HG03039 (cell line): ENCODE data around the gene HPN.
"Not testable (repeated sequence)": the region's sequence is repeated elsewhere in the genome, so short reads cannot be mapped to it uniquely, and the experiment has no call there.

Source experiments
- ATAC-seq: cut with Tn5 transposase; IDR thresholded peaks from one replicate; pipeline ENCODE4 v1.9.1; 2021; ENCODE audit warnings: mild to moderate bottlenecking, moderate library complexity; ENCODE audit not compliant: unreplicated experiment

Gene HPN

DNA sequence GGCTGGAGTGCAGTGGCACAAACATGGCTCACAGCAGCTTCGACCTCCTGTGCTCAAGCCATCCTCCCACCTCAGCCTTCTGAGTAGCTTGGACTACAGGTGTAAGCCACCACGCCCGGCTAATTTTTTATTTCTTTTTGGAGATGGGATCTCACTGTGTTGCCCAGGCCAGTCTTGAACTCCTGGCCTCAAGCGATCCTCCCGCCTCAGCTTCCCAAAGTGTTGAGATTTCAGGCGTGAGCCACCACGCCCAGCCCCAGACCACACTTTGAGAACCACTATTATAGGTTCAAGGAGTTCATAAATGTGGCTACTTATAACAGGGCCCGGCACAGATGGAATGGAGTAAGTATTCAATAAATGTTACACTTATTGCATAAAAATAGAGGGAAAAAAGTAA lies 14.5 kb upstream of the HPN start:
- no peak for ATAC-seq

GRCh38 chr19:35027851-35028599 lies 13.5 kb upstream of the HPN start:
- ATAC-seq: no peak

- ATAC-seq: not testable (repeated sequence)
These were observed 13.0 kb upstream of the HPN start for GRCh38 chr19:35028600-35028885.

DNA sequence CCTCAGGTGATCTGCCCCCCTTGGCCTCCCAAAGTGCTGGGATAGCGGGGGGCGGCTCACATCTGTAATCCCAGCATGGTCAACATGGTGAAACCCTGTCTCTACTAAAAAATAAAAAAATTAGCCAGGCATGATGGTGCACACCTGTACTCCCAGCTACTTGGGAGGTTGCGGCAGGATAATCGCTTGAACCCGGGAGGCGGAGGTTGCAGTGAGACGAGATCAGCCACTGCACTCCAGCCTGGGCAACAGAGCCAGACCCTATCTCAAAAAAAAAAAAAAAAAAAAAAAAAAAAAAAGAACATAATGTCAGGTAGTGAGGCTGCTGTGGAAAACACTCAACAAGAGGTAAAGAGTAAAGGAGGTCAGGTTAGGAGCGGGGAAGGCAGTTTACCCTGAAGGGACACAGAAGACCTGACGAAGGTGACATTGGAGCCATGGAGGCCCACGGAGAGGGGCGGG lies 12.2 kb upstream of the HPN start:
- not testable (repeated sequence) for ATAC-seq

DNA sequence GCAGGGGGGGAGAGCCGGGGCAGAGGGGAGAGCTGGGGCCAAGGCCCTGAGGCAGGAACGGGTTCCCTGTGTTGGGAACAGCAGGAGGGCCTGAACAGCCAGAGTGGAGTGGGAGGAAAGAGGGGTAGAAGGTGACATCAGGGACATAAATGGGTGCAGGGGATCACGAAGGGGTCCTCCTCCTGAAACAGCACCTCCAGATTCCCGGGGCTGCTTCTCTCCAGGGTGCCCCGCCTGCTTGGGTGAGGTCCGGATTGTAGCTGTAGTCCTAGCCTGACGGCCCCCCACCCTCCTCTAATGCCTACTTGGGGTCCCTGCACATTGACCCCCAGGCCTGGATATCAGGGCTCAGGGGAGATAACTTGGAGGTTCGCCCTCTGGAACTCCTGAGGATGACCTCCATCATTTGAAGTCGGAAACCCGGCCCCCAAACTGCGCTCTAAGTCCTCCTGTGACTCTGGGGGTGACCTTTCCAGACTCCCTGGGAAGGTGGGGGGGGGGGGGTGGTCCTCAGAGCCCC lies 11.7 kb upstream of the HPN start:
- ATAC-seq: no peak

DNA sequence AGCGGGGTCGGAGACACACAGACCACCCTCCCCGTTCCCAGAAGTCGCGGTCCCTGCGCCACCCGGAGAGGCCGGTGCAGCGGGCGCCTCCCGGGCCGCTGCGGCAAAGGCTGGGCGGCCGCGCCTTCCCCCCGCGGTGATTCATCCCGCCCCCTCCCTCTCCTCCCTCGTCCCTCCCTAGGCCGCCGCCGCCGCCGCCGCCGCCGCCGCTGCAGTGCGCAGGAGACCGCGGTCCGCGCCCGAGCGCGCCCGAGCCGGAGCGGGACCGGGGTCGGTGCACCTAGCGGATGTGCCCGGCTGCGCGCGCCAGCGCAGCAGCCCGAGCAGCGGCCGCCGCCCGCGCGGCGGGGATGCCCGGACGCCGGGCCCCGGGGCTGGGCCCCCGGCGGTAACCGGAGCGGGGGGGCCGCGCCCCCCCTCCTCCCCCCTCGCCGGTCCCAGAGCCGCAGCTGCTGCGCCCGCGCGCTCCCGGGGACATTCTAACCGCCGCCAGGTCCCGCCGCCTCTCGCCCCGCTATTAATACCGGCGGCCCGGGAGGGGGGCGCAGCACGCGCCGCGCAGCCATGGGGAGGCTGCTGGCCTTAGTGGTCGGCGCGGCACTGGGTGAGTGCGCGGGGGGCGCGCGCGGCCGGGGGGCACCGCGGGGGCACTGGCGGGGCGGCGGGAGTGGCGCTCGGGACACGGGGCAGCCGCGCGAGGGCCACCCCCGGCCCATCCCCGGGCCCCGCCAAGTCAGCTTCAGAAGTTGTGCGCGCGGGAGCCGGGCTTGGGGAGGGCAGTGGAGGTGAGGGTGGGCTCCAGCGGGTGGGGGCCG lies 11.1 kb upstream of the HPN start, which contains the start of gene SCN1B:
SCN1B (plus strand) TSS at position 214 of the 815 bp plus-strand sequence; CDS start at position 565, 351 bp downstream.
- ATAC-seq: no peak

DNA sequence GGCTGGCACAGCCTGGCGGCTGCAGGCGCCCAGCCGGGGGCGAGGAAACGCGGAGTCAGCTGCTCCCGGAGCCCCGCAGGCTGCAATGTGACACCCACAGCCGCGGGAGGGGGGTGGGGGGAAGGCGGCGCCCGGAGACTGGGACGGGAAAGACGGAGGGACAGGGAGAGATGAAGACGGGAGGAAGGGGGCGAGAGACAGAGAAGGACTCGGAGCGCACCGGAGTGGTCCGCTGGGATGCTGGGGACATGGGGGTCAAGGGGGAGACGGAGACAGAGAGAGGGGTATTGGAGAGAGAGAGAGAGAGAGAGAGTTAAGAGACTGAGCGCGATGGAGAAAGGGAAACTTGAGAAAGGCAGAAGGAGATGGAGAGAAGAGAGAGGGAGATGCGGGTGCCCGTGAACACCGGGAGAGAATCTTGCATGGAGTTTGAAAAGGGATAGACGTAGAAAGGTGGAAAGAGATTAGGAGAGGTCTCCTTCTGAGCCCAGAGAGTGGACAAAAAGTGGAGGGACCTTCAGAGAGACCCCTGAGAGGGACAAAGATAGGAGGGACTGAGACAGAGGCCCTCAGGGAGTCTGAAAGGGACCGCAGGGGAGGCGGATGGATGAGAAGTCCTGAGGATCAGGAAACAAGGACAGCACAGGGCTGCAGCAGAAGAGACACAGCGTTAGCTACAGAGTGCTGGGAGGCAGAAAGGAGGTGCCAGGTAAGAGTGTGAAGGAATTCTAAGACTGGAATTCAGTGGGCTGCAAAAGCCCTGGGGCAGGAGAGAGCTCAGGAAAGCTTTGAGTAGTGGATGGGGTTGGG lies 10.2 kb upstream of the HPN start:
- ATAC-seq: no peak

DNA sequence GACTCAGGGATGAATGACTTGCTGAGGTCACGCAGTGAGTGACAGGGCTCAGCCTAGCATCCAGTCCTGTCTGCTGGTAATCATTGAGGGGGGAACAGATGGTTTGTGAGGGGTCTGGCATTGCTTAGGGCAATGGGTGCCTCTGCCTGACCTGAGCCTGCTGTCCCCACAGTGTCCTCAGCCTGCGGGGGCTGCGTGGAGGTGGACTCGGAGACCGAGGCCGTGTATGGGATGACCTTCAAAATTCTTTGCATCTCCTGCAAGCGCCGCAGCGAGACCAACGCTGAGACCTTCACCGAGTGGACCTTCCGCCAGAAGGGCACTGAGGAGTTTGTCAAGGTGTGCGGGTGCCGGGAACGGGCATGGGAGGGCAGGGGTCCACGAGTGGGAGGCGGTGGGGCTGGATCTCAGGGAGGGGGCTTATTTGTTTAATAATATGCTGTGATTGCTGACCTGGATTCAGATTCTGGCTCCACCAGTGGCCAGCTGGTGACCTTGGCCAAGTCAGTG lies 9.1 kb upstream of the HPN start:
- ATAC-seq: no peak

DNA sequence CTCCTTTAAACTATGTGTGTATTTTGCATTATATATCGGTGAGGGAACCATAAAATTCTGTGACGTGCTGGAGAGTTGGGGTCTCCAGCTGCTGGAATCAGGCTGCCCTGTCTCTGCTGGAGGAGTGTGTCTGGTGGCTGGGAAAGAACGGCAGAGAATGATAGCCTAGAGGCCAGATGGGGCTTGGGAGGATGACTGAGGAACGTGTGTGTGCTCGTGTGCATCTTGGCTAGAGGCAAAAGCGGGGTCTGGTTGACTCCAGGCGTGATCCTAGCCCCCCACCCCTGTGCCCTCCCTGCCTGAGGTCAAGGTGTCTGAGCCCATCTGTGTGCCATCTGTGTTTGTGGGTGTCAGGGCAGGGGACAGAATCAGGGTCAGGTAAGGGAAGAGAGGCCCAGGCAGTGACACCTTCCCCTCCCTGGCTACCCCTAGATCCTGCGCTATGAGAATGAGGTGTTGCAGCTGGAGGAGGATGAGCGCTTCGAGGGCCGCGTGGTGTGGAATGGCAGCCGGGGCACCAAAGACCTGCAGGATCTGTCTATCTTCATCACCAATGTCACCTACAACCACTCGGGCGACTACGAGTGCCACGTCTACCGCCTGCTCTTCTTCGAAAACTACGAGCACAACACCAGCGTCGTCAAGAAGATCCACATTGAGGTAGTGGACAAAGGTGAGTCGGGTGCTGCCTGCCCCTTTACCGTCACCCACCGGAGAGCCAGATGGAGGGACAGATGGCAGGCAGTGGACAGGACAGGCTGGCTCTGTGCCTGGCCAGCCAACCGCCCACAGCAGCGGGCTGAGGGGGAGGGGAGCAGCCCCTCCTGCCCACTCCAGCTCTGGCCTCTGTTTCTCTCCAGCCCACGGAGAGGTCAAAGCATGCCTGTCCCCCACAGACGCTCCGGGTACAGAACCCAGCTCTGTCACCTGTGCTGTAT lies 8.2 kb upstream of the HPN start:
- ATAC-seq: no peak

GRCh38 chr19:35034005-35034502 lies 7.5 kb upstream of the HPN start:
- ATAC-seq: no peak

DNA sequence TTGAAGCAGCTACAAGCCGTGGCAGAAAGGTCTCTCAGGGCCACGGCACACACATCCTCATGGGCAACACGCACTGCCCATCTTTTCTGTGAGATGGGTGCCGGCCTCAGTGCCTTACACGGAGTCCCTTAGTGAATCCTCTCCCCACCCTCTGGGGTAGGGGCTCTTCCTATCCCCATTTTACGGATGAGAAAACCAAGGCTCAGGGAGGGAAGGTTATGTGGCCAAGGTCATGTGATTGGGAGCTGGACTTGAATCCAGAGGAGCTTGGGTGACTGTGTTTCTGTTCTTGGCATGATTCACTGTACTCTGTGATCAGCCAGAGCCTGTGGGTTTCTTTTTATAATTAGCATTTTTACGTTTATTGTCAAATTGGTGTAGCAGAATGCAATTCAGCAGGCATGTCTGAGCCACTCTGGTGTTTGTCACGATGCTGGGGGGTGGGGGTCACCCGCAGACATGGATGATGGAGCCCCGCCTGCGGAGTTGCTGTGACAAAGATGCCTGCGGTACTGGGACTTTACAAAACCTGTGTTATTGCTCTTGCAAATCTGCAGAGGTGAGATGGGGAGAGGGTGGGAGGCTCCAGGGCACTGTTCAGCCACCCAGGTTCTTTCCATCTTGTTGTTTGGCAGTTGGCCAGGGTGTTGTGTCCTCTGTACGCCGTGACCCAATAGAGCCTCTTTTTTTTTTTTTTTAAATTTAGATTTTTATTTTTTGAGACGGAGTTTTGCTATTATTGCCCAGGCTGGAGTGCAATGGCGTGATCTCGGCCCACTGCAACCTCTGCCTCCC lies 6.7 kb upstream of the HPN start:
- ATAC-seq: no peak

DNA sequence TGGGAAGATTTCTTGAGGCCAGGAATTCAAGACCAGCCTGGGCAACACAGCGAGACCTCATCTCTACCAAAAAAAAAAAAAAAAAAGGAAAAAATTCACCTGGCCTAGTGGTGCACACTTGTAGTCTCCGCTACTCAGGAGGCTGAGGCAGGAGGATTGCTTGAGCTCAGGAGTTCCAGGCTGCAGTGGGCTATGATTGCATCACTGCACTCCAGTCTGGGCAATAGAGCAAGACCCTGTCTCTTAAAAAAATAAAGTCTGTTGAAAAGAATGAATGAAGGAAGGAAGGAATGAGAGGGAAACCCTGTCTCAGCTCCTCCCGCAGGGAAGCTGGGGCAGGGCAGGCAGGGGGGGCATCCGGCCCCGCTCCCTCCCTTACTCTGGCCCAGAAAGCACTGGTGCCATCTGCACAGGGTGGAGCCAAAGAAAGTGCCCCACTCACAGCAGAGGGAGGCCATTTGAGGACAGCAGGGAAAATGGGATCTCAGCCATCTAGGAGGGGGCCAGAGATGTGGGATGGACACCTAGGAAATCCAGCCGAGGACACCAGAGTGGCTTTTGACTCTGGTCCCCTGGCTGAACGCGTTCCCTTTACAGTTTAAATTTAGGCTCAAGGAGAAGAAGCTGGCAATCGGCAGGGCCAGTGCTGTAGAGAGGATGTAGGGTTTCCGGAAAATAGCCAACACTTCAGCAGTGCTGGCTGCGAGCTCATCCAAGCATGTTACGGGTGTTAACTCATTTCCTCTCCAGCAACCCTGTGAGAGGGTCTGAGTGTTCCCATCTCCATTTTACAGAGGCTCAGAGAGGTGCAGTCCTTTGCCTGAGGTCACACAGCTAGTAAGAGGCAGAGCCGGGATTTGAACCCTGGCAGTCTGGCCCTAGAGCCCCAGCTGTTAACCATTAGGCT lies 3.6 kb upstream of the HPN start:
- no peak for ATAC-seq

- ATAC-seq: no peak
These were observed 2.7 kb upstream of the HPN start for GRCh38 chr19:35038623-35039512.

- no peak for ATAC-seq
These were observed 1.4 kb upstream of the HPN start for GRCh38 chr19:35039881-35040825.

GRCh38 chr19:35040826-35041547 lies 534 bp upstream of the HPN start:
- no peak for ATAC-seq
